Activated T-helper 1 cell treated with Interleukin-2 at 50 U/mL for 16 hours (primary cell): ENCODE results near the gene SLC24A3.

Experiments used
- DNase-seq: peaks from one replicate; pipeline ENCODE4 v3.0.0-alpha.2; 2020; ENCODE audit warnings: low read depth

SLC24A3 gene

DNA sequence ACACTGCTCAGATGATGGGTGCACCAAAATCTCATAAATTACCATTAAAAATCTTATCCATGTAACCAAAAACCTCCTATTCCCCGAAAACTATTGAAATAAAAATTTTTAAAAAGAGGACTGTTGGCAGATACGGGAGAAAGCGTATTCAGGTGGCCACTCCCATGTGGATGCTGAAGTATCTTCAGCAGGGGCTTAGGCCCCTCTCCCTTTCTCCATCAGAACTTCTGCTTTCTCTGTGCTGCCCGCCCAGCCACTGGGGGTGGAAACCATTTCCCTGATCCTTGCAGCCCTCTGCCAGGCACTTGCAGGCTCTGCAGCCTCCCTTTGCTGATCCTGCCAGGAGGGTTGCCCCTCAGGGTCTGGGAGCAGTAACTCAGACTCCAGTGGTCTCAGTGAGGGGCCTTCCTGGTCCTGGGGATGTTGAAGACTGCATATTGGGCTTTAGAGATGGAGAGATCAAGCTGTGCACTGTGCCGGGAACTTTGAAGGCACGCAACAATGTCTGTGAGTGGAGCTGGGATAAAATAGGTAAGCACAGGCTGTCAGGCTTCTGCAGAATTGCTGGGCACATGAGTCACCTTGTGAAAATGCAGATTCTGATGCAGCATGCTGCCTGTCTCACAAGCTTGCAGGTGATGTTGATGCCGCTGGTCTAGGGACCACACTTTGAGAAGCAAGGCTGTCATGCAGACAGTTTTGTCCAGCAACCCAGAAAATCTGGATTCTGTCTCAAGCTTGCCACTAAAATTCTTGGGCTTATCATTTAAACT lies 59.6 kb downstream of the SLC24A3 start:
- no peak for DNase-seq

DNA sequence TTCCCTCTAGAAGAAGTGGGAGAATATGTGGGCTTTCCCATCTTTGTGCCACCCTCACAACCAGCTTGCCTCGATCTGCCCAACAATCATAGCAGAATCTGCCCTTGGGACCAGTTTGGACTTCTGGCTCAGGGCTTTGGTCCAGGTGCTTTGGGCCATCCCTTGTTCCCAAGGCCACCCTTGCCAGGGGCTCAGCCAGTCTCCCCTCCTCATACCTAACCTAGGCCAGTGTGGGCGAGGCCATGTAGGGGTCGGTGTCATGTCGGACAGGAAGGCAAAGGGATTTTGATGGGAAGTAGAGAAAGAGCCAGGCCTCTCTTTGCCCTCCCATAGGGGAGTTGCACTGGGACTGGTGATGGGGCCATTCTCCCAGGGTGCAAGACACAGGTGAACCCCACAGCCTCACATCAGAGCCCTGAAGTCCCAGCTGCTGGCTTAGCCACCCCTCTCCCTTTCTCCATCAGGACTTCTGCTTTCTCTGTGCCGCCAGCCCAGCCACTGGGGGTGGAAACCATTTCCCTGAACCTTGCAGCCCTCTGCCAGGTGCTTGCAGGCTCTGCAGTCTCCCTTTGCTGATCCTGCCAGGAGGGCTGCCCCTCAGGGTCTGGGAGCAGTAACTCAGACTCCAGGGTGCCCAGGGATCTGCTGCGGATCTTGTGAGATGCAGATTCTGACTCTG lies 60.7 kb downstream of the SLC24A3 start:
- DNase-seq, result no peak

DNA sequence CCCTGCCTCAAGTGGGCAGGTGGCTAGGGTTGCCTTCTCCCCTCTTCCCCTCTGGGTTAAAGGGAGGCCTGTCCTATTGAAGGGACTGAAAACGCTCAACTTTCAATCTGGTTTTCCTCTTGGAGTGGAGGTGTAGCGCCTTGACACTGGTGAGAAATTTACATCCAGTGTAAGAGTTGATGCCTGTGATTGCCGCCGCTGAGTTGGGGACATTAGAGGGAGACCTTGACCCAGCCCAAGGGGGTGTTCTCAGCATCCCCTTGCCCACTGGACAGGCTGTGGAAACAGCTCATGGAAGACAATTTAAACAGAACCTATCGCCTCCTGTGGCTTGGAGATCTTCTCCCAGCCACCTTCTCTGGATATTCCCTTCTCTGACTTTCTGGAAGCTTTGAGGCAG lies 61.6 kb downstream of the SLC24A3 start:
- DNase-seq, result no peak

DNA sequence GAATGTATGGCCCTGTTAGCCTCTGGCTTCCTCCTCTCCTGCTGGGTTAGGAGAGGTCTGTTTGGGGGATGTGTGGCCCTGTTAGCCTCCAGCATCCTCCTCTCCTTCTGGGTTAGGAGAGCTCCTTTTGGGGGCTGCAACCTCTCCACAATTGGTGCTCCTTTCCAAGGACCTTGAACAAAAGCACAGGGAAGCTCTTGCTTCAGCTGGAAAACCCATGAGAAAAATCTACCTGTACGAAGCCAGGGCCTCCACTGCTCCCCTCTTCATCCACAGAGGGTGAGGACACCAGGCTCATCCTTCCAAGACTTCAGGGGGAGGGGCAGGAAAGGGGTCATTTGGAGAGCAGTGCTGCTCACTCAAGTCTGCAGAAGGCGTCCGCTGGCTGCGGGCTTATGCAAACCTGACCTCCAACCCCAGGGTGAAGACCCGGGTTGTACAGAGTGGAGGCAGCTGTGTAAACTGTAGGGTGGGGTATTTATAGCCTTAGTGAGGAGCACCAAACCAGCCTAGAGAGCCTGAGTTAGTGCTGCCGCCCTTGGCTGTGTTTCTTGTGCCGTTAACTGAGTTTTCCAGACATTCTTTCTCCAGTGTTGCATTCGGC lies 62.1 kb downstream of the SLC24A3 start:
- DNase-seq, result no peak

GRCh38 chr20:19275038-19275629 lies 62.7 kb downstream of the SLC24A3 start:
- no peak for DNase-seq

- DNase-seq, result no peak
Measured at GRCh38 chr20:19275630-19276071, 63.2 kb downstream of the SLC24A3 start.

DNA sequence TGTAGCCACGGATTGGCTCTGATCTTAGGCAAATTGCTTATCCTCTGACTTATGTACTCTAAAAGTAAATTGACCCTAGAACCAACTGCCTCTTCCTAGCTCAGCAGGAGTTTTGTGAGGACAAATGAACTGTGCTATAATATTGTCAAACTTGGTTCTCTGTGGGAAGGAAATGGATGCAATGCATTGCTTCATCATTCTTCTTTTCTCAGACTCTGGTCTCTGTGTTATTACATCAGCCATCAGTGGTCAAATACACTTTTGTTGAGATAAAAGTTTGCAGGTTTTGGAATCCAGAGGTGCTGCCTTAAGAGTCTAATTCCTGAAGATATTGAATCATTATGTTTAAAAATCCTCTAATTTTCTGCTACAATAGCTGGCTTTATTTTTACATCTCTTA lies 64.9 kb downstream of the SLC24A3 start:
- DNase-seq, result no peak

DNA sequence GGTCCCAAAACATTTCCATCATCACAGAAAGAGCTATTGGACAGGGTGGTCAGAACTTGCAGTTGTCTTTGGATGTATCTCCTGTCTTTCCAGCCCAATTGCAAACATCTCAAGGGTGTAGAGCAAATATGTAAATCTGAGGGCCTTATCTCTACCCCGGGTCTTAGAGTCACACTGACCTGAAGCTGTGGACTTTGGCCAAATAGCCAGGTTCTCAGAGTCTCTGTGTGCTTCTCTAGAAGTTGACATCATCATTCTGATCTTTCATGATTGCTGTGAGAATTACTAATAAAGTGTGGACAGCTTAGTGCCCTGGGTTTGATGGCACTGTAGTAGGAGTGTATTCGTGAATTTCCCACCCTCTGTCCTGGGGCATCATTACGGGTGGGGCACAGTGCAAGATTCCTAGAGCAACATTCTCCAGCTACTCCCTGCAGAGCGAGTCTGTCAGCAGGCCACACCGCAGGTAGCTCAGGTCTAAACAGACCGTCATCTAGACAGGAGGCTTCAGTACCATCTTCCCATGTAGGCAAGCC lies 71.1 kb downstream of the SLC24A3 start:
- no peak for DNase-seq

DNA sequence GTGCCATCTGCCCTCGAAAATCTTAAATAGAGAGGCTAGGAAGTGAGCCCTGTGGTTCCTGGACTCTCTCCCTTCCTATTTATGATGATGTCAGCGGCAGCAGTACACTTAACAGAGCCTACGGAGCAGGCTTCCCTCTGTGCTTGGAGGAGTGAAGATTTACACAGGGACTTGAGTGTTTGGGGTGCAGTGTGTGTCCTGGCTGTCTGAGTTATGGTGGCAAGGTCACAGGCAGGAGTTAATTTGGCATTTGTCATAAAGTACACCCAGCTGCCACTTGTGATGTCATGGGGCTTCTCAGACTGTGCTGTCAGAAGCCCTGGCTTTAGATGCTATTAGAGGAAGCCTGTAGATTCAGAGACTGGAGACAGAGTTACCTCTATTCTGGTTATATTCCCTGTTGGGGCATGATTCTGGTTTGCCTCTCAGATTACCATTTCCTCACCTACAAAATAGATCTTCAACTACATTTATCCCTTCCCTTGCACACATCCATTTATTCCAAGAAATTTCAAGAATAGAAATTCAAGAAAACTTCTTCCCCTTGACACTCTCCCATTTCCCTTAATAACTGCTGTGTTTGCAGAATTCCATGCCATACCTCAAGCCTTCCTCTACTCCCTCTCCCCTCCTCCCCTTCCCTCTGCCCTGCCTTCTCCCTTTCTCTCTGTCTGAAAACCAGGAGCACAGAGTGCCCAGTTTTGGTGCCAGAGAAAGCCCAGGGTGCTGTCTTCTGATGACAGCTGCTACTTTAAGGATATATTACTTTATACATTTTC lies 72.1 kb downstream of the SLC24A3 start:
- no peak for DNase-seq

DNA sequence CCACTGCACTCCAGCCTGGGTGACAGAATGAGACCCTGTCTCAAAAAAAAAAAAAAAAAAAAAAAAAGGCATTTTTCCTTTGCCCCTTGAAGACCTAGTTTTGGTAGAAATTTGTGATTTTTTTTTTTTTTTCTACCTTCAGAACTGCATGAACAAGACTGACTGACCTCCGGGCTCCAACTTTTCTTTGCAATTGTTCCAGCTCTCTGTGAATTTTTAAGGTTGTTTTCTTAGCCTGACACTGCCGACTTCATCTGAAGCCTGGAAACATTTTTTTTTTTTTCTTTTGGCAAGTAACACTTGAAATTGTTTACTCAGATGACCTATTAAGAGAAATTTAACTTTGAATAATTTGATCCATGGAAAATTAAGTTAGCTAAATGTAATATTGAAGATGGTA lies 73.0 kb downstream of the SLC24A3 start:
- DNase-seq, result no peak

- DNase-seq, result no peak
Measured at GRCh38 chr20:19288061-19288460, 75.6 kb downstream of the SLC24A3 start.

DNA sequence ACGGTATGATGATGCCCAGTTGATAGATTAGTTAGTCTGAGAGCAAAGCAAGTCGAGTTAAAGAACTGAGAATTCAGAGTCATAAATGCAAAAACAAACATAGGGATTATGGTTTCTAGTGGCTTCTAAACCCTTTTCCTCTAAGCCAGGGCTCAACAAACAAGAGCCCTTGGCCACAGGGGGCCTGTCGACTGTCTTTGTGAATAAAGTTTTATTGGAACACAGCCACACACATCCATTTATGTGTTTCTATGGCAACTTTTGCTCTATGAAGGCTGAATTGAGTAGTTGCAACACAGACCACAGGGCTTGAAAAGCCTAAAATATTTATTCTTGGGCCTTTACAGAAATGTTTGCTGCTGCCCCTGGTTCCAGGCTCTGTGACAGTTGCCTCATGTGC lies 76.2 kb downstream of the SLC24A3 start:
- DNase-seq, result no peak

GRCh38 chr20:19289451-19289850 lies 77.0 kb downstream of the SLC24A3 start:
- DNase-seq, result no peak

DNA sequence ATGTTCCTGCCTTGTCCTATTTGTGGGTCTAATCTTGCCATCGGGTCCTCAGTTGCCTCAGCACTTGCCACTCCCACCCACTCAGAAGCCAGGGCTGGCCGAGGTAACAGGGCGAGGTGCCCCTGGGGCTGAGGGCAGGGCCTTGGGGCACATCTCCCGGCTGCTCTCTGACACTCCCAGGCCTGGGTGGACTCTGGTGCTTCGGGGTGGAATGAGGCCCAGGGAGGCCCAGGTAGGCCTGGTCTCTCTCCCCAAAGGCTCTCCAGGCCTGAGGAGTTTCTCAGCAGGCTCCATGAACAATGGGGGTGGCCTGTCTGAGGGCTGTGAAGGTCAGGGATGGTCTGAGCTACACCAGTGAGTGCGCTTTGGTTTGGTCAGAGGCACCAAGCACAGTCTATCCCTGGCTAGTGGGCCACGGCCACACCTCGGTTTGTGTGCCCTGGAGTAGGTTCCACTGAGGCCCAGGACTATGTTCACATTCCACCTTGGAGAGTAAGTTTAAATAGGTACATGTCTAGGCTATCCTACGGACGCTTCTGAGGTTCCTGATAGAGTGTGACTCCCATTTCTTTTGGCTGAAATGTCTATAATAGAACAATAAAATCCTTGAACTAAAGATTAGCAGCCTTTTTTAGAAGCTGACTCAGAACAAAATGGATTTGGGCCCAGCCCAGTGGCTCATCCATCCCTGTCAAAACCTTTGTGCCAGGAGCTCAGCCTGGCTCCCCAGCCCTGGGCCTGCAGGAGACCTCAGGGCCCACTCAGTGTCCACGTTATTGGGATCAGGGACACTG lies 78.8 kb downstream of the SLC24A3 start:
- no peak for DNase-seq

DNA sequence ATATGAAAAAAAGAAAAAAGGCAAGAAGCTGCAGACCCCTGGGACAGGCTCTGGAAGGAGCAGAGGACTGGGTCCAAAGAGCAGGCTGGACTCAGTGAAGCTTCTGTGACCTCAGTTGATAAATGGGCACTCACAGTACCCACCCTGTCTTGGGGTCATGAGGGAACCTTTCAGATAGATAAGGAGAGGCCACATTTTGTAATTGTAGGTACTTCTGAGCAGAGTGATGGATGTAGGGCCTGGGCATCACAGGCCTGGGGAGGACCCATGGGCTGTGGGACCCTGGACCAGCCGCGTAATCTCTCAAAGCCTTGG lies 79.3 kb downstream of the SLC24A3 start:
- no peak for DNase-seq

DNA sequence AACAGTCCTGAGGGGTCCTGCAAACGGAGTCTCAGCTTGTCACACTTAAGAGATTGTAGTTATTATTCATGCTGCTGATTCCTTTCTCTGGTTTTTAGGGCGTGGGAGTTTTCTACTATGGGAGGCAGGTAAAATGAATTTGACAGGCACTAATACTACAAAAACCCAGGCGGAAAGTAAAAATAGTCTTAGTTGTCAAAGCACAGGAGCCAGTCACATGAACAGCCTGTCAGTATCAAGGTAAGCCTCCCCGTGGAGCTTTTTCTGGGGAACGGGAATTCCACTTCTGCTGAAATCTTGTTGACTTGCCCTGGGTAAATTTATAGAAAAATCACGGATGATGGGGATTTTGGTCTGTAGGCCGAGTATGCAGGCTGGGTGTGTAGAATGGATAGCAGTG lies 79.8 kb downstream of the SLC24A3 start:
- no peak for DNase-seq

DNA sequence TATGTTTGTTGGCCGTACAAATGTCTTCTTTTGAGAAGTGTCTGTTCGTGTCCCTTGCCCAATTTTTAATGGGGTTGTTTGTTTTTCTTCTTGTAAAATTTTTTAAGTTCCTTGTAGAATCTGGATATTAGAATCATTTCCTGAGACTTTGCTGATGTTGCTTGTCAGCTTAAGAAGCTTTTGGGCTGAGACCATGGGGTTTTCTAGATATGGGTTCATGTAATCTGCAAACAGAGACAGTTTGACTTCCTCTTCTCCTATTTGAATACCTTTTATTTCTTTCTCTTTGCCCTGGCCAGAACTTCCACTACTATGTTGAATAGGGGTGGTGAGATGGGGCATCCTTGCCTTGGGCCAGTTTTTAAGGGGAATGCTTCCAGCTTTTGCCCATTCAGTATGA lies 82.6 kb downstream of the SLC24A3 start:
- DNase-seq, result no peak

- DNase-seq, result no peak
Measured at GRCh38 chr20:19298652-19299051, 86.2 kb downstream of the SLC24A3 start.

- DNase-seq, result no peak
Measured at GRCh38 chr20:19300395-19300794, 88.0 kb downstream of the SLC24A3 start.

GRCh38 chr20:19301142-19301541 lies 88.7 kb downstream of the SLC24A3 start:
- no peak for DNase-seq

- DNase-seq, result no peak
Measured at GRCh38 chr20:19301843-19302242, 89.4 kb downstream of the SLC24A3 start.
